ENCODE data around the gene CDK14. TPM values are rescaled to one million over a fixed set of nuclear protein-coding genes. Genes with fewer than 3 reads are reported as not detected.
A peak's percentile ranks its signal among the peaks of the same experiment; 100 is the strongest.

The CDK14 gene
- total and polyA plus RNA-seq, 11 donors, result 2.9 to 37.7 (median 21.3) TPM

DNA sequence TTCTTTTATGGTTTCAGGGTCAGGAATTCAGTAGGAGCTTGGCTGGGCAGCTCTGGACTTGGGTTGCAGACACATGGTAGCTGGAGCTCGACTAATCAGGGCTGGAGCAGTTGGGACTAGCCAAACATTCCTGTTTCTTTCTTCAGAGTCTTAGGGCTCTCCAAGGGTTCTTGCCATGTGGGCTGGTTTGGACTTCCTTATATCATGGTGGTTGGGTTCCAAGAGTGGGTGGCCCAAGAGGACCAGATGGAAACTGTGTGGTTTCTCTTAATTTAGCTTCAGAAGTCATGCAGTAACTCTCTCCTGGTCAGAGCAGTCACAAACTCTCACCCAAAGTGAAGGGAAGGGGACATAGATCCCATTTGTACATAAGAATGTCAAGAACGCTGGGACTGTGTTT lies 398.0 kb downstream of the CDK14 start:
- no peak for TF ChIP-seq POLR2A (IDR thresholded peaks at IDR 0.05)
- TF ChIP-seq, protein P1, sequence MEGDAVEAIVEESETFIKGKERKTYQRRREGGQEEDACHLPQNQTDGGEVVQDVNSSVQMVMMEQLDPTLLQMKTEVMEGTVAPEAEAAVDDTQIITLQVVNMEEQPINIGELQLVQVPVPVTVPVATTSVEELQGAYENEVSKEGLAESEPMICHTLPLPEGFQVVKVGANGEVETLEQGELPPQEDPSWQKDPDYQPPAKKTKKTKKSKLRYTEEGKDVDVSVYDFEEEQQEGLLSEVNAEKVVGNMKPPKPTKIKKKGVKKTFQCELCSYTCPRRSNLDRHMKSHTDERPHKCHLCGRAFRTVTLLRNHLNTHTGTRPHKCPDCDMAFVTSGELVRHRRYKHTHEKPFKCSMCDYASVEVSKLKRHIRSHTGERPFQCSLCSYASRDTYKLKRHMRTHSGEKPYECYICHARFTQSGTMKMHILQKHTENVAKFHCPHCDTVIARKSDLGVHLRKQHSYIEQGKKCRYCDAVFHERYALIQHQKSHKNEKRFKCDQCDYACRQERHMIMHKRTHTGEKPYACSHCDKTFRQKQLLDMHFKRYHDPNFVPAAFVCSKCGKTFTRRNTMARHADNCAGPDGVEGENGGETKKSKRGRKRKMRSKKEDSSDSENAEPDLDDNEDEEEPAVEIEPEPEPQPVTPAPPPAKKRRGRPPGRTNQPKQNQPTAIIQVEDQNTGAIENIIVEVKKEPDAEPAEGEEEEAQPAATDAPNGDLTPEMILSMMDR (IDR thresholded peaks at IDR 0.05), result no peak
- H3K27me3 ChIP-seq, result no peaks in the 10 kb centered on the region
- H3K36me3 ChIP-seq, result no peaks in the 10 kb centered on the region
- peaks cover 0 to 18% (median 0%) of the 10 kb centered on the region in 12 donors for H3K4me1 ChIP-seq
- ATAC-seq (peak; percentile 36 to 73 (median 64)), DNase-seq (peak in 1 of 5 donors; percentile 22)
- WGBS, 4 donors, result 59 to 77% (median 66%) methylated on average over 2 of the region's 2 CpGs
- H3K4me3 ChIP-seq, result no peak overlapping the region
- intact Hi-C loops (cut with DNase I), result no loop called here
- peak overlapping the region in 1 of 12 donors; percentile 16 for H3K27ac ChIP-seq
- no peaks in the 10 kb centered on the region for H3K9me3 ChIP-seq

DNA sequence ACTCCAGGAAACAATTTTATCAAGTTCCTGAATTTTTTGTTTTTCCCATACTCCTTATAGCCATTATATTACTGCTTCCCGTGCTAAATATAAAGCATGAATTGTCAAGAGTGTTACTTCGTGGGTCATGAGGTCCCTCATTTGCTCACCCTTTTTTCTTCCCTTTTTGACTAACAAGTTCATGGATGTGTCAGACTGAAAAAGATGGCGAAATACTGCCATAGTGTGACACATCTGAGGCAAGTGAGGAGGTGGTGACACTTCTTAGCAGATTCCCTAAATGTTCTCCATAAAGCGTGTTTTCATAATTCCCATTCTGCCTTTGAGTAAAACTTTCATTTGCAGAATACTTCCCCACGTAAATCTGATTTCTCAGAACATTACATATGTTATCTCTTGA lies 398.5 kb downstream of the CDK14 start:
- H3K4me3 ChIP-seq, result no peak overlapping the region
- intact Hi-C loops (cut with DNase I), result no loop called here
- H3K27me3 ChIP-seq, result no peaks in the 10 kb centered on the region
- no peaks in the 10 kb centered on the region for H3K9me3 ChIP-seq
- 78 to 85% (median 79%) methylated on average over 5 of the region's 5 CpGs for WGBS, 4 donors
- DNase-seq (no peak), ATAC-seq (no peak)
- peak overlapping the region in 1 of 12 donors; percentile 16 for H3K27ac ChIP-seq
- peaks cover 0 to 18% (median 0%) of the 10 kb centered on the region in 12 donors for H3K4me1 ChIP-seq
- TF ChIP-seq, protein P1 (IDR thresholded peaks at IDR 0.05), result no peak
- no peak for TF ChIP-seq POLR2A (IDR thresholded peaks at IDR 0.05)
- no peaks in the 10 kb centered on the region for H3K36me3 ChIP-seq

DNA sequence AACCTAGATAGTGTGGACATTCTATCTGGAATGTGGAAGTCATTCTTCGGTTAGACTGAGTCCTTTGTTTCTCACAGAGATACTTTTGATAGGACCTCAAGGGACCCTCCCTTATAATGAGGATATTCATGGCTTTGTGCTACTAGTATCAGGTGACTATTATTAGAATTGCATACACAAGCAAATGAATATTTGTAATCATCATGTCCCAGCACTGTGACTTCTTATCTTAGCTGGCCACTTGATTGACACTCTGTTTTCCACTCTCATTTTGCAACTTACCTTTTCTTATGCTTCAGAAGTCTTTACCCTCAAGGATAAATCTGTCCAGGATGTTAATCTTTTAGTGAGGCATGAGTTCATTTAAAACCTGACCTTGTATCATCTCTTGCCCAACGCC lies 399.9 kb downstream of the CDK14 start:
- Histone ChIP-seq H3K4me1 (peaks cover 0 to 18% (median 0%) of the 10 kb centered on the region in 12 donors), H3K27me3 (no peaks in the 10 kb centered on the region), H3K27ac (no peak overlapping the region), H3K4me3 (no peak overlapping the region), H3K9me3 (no peaks in the 10 kb centered on the region), H3K36me3 (no peaks in the 10 kb centered on the region)
- 55 to 69% (median 57%) methylated on average over 2 of the region's 2 CpGs for WGBS, 4 donors
- intact Hi-C loops (cut with DNase I), result no loop called here
- ATAC-seq (peak in 2 of 4 donors; percentile 58 to 64), DNase-seq (no peak)
- TF ChIP-seq, protein P1 (IDR thresholded peaks at IDR 0.05), result no peak

DNA sequence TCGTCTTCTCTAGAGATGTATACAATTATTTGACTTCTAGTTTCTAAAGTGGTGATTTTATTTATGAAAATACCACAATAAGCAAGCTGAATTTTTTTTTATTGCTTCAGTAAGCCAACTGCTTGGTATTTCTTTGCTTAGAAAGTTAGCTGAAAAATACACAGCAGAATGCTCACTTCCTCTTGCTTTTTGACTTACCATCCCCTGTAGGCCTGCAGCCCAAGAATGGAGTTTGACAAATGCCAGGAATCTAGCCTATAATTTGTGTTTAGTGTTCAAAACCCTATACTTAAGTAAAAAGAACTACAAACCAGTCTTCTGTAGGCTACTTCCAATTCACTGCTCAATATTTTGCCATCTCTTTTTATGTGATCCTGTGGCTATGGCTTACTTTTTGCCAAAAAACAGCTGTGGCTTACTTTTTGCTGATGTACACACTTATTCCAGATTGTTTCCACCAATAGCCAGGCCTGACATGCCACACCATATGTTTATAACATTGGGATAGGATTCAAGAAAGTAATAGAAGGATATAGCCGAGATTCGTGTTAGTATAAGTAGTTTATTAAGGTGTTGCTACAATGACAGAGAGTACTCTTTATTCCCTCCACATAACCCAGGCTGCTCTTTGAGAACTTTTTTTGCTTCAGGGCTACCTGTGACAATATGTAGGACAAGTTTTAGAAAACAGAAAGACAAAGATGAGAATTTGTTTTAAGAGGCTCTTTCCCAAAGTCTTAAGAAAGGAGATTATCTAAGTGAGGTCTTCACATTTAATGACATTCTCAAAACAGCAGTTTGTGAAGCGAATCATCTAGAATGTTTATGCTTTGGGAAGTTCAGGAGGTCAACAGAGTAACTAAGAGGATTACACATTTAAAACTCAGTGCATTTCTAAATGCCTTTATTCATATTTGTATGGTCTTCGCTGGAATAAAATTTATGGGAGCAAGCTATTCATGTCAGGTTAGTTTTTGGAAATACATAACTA lies 404.2 kb downstream of the CDK14 start:
- WGBS, 4 donors, result 71 to 83% (median 80%) methylated on average over 5 of the region's 5 CpGs
- Histone ChIP-seq H3K27ac (no peak overlapping the region), H3K4me1 (peaks cover 0 to 18% (median 0%) of the 10 kb centered on the region in 12 donors), H3K4me3 (no peak overlapping the region), H3K36me3 (no peaks in the 10 kb centered on the region), H3K9me3 (no peaks in the 10 kb centered on the region), H3K27me3 (no peaks in the 10 kb centered on the region)
- TF ChIP-seq POLR2A (IDR thresholded peaks at IDR 0.05), result no peak
- TF ChIP-seq, protein P1 (IDR thresholded peaks at IDR 0.05), result no peak
- no peak for DNase-seq
- ATAC-seq, result no peak
- intact Hi-C loops (cut with DNase I), result no loop called here

All from heart left ventricle (tissue), 16 donors.